ENCODE data around the gene DYSF.

DYSF gene

GRCh38 chr2:71530211-71530610 is 76.8 kb downstream of the DYSF start:
- DNase-seq (ENCODE audit: low spot score) = no peak

GRCh38 chr2:71530641-71531332 is 77.4 kb downstream of the DYSF start:
- peak; percentile 71 for DNase-seq (ENCODE audit: low spot score)

- no peak for DNase-seq (ENCODE audit: low spot score)
These were observed 78.2 kb downstream of the DYSF start for GRCh38 chr2:71531522-71532047.

- no peak for DNase-seq (ENCODE audit: low spot score)
These were observed 79.0 kb downstream of the DYSF start for GRCh38 chr2:71532327-71532726.

- no peak for DNase-seq (ENCODE audit: low spot score)
These were observed 80.8 kb downstream of the DYSF start for GRCh38 chr2:71534201-71534600.

- no peak for DNase-seq (ENCODE audit: low spot score)
These were observed 81.5 kb downstream of the DYSF start for GRCh38 chr2:71534826-71535225.

GRCh38 chr2:71535526-71535925 is 82.2 kb downstream of the DYSF start:
- no peak for DNase-seq (ENCODE audit: low spot score)

GRCh38 chr2:71536226-71536671 is 82.9 kb downstream of the DYSF start:
- DNase-seq (ENCODE audit: low spot score) = no peak

GRCh38 chr2:71538241-71538640 is 84.9 kb downstream of the DYSF start:
- DNase-seq (ENCODE audit: low spot score) = no peak

- no peak for DNase-seq (ENCODE audit: low spot score)
These were observed 85.4 kb downstream of the DYSF start for GRCh38 chr2:71538656-71539265.

- no peak for DNase-seq (ENCODE audit: low spot score)
These were observed 87.5 kb downstream of the DYSF start for GRCh38 chr2:71540818-71541217.

- DNase-seq (ENCODE audit: low spot score) = no peak
These were observed 91.7 kb downstream of the DYSF start for GRCh38 chr2:71544919-71545571.

GRCh38 chr2:71545572-71546274 is 92.4 kb downstream of the DYSF start:
- DNase-seq (ENCODE audit: low spot score) = peak; percentile 69

GRCh38 chr2:71546275-71546638 is 92.9 kb downstream of the DYSF start:
- DNase-seq (ENCODE audit: low spot score) = no peak

- no peak for DNase-seq (ENCODE audit: low spot score)
These were observed 93.5 kb downstream of the DYSF start for GRCh38 chr2:71546777-71547281.

- DNase-seq (ENCODE audit: low spot score) = no peak
These were observed 94.4 kb downstream of the DYSF start for GRCh38 chr2:71547616-71548285.

GRCh38 chr2:71548646-71549425 is 95.5 kb downstream of the DYSF start:
- peak; percentile 87 for DNase-seq (ENCODE audit: low spot score)

GRCh38 chr2:71550801-71551630 is 97.7 kb downstream of the DYSF start:
- no peak for DNase-seq (ENCODE audit: low spot score)

GRCh38 chr2:71551631-71551915 is 98.2 kb downstream of the DYSF start:
- DNase-seq (ENCODE audit: low spot score) = no peak

GRCh38 chr2:71552356-71552755 is 99.0 kb downstream of the DYSF start:
- DNase-seq (ENCODE audit: low spot score) = no peak
